Forelimb muscle (tissue), 1 donor: Measurements from ENCODE around the gene RNF111. TPM values are rescaled to one million over a fixed set of nuclear protein-coding genes. Genes with fewer than 3 reads are reported as not detected.
"Not testable (repeated sequence)": the region's sequence is repeated elsewhere in the genome, so short reads cannot be mapped to it uniquely, and the experiment has no call there.

Experiments used
- DNase-seq: peaks from one replicate; pipeline ENCODE4 v3.0.0-alpha.2; 2013; ENCODE audit warnings: low read depth
- polyA plus RNA-seq: library from polyadenylated mRNA; unstranded; fragments of 120-200 nt; gene quantifications from one replicate; pipeline ENCODE4 v1.2.1, GENCODE V29; 2013; ENCODE audit not compliant: insufficient read length

Gene RNF111
- polyA plus RNA-seq, 1 donor: 24.1 TPM

GRCh38 chr15:59000251-59000650, 12.8 kb downstream of the RNF111 start:
- not testable (repeated sequence) for DNase-seq

DNA sequence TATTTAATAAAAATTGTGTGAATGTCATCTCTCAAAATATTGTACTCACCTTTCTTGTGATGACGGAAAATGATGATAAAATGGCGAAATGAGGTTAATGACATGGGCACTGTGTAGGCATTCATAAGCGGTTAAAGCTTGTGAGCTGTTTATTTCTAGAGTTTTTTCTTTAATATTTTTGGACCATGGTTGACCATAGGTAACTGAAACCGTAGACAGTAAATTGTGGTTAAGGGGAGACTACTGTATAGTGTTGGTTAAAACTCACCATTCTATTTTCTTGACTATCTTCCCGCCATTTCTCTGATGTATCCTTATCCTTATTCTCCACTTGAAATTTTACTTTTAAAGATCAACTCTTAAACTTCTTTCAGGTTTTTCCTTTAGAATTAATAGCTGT, 14.5 kb downstream of the RNF111 start:
- DNase-seq: no peak

GRCh38 chr15:59002418-59002859, 15.0 kb downstream of the RNF111 start:
- no peak for DNase-seq

DNA sequence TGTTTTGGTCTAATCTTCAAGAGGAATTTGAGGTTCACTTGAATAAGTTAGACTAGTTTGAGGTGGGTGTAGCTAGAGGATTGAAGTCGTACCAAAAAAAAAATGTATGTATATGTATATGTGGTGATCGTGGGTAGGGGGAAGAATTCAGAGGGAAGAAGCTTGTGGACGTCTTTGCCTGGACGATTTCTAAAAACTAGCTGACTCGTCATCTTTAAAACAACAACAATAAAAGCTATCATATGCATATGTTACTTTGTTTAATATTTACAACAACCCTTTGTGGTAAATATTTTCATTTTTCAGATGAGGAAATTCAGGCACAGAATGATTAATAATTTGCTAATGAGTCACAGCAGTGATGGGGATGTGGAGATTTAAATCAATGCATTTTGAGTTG, 18.1 kb downstream of the RNF111 start:
- DNase-seq: no peak

- no peak for DNase-seq
Measured at GRCh38 chr15:59008086-59008485, 20.6 kb downstream of the RNF111 start.

GRCh38 chr15:59011262-59011952, 23.9 kb downstream of the RNF111 start:
- DNase-seq: no peak

- DNase-seq: no peak
Measured at GRCh38 chr15:59013246-59013873, 25.9 kb downstream of the RNF111 start.

DNA sequence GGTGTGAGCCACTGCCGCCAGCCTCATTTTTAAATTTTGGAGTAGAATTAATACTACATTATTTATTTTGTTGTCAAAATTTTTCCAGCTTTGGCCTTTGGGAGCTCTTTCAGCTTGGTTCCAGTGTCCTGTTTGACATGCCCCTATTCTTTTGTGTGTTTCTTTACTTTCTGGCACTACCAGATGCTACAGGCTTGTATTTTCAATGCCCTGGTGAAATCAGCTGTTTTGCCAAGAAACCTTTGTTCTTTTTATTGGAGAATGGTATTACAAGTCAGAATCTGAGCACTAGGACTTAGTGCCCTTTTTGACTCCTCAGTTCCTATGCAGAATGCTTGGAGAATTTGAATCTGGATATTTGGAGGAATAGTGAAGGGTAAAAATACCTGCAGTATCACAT, 26.6 kb downstream of the RNF111 start:
- no peak for DNase-seq

DNA sequence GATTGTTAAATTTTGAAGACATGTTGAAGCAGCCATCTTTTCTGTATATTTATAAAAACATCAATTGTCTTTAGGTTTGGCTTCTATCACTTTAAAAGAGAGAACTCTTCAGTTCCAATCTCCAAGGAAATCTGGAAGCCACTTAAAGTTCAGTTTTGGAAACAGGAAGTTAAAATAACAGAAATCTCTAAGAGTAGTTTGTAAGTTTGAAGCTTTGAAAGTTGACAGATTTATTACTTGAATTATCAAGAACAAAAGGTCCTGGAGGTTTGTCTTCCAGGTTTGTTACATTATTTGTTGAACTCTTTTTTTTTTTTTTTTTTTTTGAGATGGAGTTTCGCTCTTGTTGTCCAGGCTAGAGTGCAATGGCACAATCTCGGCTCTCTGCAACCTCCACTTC, 30.0 kb downstream of the RNF111 start:
- no peak for DNase-seq

GRCh38 chr15:59018833-59019232, 31.4 kb downstream of the RNF111 start:
- no peak for DNase-seq

DNA sequence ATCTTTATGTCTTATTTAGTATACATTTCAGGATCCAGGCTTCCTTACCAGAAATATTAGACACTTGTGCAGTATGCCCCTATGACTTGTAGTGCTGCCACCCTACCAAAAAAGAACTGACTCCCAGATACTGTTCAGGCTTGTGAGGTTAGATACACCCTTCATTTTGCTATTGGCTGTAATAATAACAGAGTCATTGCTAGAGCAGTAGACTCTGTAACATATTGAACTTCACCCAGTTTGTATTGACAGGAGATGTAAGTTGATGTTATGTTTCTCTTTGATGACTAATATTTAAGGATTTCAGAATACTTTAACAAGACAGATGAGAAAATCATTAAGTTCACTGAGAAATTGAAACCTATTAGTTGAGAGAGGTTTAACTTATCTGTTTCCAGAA, 32.9 kb downstream of the RNF111 start:
- DNase-seq: no peak

DNA sequence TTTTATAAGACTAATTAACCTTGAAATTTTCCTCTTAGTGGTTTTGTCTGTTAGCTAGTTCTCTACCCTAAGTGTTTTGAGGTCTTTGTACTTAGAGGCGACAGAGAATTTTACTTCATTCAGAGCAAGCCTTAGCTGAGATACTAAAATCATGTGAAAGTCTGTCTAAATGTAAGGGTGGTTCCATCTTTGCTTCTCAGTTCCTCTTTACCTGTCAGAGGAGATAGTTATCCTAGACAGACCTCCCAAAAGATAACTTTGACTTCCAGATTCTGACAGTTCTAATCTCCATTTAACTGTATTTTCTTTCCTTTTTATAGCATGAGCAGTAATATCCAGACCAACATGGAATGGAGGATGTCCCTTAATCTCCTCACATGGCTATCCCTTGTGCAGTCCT, 34.7 kb downstream of the RNF111 start:
- DNase-seq: no peak

DNA sequence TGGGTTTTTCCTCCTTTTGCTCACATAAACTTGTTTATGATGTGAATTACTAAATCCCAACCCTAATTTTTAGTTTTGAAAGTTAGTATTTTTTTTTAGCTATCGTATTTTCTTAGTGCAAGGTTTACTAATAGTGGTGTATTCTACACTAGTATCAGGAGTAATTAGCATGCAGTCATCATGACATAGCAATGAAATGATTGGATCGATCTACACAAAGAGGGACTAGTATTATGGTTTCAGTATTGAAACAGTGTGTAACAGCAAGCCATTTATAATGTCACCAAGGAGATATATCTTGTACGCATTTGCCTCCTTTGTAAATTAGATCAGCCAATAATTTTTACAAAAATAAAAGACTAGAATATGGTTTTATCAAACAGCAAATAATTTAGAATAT, 38.7 kb downstream of the RNF111 start:
- DNase-seq: no peak

DNA sequence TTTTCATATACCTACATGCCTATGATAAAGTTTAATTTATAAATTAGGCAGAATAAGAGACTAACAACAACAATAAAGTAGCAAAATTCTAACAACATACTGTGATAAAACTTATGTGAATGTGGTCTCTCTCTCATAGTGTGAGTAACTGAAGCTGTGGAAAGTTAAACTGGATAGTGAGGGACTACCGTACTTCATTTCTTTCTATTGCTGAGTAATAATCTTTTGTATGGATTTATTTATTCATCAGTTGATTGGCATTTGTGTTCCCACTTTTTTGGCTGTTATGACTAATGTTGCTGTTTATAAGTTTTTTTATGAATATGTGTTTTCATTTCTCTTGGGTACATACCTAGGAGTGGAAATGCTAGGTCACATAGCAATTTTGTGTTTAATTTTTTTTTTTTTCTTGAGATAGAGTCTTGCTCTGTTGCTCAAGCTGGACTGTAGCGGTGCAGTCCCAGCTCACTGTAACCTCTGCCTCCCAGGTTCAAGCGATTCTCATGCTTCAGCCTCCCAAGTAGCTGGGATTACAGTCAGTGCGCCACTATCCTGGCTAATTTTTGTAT, 41.0 kb downstream of the RNF111 start:
- no peak for DNase-seq

- no peak for DNase-seq
Measured at GRCh38 chr15:59029554-59029953, 42.1 kb downstream of the RNF111 start.

DNA sequence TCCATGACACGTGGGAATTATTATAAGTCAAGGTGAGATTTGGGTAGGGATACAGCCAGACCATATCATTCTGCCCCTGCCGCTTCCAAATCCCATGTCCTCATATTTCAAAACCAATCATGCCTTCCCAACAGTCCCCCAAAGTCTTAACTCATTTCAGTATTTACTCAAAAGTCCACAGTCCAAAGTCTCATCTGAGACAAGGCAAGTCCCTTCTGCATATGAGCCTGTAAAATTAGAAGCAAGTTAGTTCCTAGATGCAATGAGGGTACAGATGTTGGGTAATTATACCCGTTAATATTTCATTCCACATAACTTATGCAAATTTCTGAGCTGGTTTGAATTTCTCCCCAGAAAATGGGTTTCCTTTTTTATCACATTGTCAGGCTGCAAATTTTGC, 47.7 kb downstream of the RNF111 start:
- no peak for DNase-seq

- no peak for DNase-seq
Measured at GRCh38 chr15:59039225-59039624, 51.8 kb downstream of the RNF111 start.

DNA sequence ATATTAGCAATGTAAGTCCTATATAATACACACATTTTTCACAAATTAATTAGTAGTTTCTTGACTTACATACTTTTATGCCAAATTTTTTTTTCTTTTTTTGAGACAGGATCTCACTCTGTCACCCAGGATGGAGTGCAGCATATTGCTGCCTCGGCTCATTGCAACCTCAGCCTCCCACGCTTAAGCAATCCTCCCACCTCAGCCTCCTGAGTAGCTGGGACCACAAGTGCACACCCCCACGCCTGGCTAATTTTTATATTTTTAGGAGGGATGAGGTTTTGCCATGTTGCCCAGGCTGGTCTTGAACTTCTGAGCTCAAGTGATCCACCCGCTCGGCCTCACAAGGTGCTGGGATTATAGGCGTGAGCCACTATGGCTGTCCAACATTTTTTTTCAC, 54.6 kb downstream of the RNF111 start:
- no peak for DNase-seq

GRCh38 chr15:59048897-59049296, 61.4 kb downstream of the RNF111 start:
- DNase-seq: no peak

DNA sequence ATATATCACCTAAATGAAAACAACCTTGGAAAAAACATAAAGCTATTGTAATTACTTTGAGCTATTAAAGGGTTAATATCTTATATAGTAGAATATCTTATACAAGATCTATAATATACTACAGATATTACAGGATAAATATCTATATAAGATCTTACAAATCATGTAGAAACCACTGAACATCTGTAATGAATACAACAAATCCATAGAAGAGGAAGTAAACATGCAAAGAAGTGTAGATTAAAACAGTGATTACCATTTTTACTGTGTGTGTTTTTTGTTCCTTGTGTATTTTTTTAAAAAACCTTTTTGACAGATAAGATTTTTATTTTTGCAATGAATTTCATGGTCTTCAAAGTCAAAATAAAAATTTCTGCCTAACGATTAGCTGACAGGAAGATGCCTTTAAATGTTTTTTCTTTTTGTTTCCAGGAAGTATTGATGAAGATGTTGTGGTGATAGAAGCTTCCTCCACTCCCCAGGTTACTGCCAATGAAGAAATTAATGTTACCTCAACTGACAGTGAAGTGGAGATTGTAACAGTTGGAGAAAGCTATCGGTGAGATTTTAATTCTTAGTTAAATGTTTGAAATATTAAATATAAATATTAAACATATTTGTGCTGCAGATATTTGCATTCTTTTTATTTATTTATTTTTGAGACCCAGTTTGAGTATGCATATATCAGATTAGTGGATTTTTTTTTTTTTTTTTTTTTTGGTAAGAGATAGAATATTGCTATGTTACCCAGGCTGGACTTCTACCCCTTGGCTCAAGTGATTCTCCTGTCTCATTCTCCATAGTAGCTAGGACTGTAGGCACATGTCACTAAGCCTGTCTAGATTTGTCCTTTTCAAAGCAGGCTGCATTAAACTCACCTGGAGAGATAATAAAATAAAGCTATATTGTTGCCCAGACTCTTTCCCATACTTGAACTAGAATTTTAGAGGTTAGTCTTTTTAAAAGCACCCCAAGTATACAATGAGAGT, 64.7 kb downstream of the RNF111 start:
- no peak for DNase-seq

DNA sequence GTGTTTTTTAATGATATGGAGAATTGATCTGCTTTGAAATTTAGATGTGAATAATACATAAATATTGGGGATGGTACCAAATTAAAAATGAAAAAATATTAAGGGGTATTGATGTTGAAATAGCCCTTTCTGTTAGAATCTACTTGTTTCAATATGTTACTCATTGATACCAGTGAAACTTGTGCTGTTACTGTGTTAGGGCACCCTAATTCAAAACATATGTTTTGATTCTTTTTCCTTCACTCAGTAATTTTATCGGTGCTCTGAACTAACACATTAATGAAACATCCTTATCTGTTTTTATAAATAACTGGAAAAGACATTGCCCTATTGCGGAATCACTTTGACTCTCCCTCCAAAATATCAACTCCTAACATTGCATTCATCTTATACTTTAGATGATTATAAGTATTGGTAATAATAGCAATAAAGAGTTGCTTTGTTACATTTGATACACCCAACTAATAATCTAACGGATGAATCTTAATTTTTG, 65.5 kb downstream of the RNF111 start:
- no peak for DNase-seq

GRCh38 chr15:59053482-59053881, 66.0 kb downstream of the RNF111 start:
- no peak for DNase-seq
